Coronary artery (tissue), 2 donors: ENCODE data around the gene SHROOM3.
A peak's percentile ranks its signal among the peaks of the same experiment; 100 is the strongest.

Source experiments
- DNase-seq: peaks from one replicate; pipeline ENCODE4 v3.0.0-alpha.2; 2017; ENCODE audit warnings: low spot score
- H3K27ac ChIP-seq, 2 donors: fragments of 200-600 bp; sonication (generic); one replicate each; pipeline ENCODE4 v1.5.1; 2016 to 2019
- H3K4me3 ChIP-seq: fragments of 200-600 bp; sonication (generic); 2 replicates; pipeline ENCODE4 v1.5.1; 2016; ENCODE audit warnings: mild to moderate bottlenecking, moderate library complexity
- TF ChIP-seq, protein P1 (sequence below): fragments of 200-600 bp; sonication (generic); IDR thresholded peaks from one replicate; pipeline ENCODE4 v1.5.1; 2019; ENCODE audit warnings: antibody characterized with exemption

Gene SHROOM3

DNA sequence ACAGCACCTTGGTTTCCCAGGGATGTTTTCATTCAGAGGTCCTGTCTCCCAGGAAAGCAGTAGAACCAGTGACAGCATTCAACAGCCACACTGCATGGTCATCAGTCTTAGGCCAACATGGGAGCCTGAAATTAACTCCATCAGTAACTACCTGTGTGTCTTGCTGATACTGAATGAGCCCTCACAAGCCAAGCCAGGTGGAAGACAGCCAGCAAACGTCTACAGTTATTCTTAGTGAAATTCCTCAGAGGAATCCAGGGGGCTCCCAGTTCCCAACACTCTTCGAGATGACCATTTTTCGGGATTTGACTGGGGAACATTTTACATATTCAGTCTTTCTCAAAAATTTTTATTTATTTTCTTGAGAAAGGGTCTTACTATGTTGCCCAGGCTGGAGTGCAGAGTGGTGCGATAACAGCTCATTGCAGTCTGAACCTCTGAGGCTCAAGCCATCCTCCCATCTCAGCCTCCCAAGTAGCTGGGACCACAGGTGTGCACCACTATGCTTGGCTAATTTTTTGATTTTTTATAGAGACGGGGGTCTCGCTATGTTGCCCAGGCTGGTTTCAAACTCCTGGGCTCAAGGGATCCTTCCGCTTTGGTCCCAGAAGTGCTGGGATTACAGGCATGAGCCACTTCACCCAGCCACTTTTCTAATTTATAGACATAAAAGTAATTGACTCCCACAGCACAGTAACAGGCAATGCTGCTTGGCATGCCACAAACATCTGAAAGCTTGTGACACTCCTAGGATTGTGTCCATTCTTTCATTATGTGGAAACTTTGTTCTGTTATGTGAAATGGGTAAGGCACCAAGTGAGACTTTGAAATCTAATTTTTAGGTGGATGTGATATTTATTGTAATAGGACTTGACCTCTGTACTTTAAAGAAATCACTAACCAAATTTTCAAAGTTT is 346.0 kb downstream of the SHROOM3 start:
- Histone ChIP-seq H3K27ac (no peak overlapping the region), H3K4me3 (no peak overlapping the region)
- TF ChIP-seq, protein P1, sequence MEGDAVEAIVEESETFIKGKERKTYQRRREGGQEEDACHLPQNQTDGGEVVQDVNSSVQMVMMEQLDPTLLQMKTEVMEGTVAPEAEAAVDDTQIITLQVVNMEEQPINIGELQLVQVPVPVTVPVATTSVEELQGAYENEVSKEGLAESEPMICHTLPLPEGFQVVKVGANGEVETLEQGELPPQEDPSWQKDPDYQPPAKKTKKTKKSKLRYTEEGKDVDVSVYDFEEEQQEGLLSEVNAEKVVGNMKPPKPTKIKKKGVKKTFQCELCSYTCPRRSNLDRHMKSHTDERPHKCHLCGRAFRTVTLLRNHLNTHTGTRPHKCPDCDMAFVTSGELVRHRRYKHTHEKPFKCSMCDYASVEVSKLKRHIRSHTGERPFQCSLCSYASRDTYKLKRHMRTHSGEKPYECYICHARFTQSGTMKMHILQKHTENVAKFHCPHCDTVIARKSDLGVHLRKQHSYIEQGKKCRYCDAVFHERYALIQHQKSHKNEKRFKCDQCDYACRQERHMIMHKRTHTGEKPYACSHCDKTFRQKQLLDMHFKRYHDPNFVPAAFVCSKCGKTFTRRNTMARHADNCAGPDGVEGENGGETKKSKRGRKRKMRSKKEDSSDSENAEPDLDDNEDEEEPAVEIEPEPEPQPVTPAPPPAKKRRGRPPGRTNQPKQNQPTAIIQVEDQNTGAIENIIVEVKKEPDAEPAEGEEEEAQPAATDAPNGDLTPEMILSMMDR, result no peak
- no peak for DNase-seq

DNA sequence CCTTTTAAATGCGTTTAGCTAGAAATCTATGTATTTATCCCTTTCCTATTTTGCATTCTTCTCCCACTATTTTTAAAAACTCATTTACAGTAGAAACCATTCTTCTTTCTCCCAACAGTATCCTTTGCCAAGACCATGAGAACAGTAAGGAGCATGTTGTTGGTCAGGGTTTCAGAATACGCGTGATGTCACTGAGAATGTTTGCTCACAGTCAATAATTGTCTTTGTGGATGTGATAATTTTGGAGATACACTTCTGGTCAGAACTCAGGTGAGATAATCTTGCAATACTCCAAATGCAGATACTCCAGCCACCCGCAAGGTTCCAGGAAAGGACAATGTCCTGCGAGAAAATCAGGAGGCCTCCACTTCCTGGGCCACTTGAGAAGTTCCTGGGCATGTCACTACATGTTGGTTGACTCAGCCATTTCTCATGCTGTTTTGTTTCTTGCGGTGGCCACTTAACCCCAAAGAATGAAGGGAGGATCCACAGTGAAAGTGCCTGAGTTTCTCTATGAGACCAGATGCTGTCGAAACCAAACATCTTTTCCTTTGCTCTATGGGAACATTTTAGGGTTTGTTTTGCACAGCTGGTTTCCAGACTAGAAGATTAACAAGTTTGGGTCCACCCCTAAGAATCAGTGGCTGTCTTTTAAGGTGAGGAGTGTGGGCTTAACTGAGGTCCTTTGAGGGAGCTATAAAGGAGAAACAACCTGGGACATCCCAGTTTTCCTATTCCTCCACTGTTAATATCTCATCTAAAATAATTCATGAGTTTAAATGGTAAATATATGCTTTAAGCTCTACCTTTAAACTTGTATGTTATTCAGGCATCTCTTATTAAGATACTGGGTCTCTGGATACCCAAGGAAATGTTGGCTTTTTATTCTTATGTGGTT is 346.9 kb downstream of the SHROOM3 start:
- H3K27ac ChIP-seq, result peak overlapping the region in 1 of 2 donors; percentile 2
- TF ChIP-seq, protein P1, result no peak
- H3K4me3 ChIP-seq, result no peak overlapping the region
- no peak for DNase-seq

DNA sequence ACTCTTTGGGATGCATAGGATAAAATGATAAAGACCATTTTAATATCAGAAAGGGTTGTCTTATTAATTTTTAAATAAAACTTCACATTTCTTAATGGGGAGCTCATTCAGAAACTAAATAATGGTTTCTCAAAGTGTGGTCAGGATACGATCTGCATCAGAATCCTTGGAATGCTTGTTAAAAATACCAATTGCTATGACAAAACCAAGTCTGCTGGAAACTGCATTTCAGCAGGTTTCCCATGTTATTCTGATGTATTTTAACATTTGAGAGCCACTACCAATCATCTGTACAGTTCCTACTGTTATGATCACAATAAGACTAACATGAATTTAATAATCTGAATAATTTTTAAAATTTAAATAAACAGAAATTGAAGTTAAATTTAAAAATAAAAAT is 347.8 kb downstream of the SHROOM3 start:
- Histone ChIP-seq H3K27ac (no peak overlapping the region), H3K4me3 (no peak overlapping the region)
- no peak for DNase-seq
- TF ChIP-seq, protein P1, result no peak

DNA sequence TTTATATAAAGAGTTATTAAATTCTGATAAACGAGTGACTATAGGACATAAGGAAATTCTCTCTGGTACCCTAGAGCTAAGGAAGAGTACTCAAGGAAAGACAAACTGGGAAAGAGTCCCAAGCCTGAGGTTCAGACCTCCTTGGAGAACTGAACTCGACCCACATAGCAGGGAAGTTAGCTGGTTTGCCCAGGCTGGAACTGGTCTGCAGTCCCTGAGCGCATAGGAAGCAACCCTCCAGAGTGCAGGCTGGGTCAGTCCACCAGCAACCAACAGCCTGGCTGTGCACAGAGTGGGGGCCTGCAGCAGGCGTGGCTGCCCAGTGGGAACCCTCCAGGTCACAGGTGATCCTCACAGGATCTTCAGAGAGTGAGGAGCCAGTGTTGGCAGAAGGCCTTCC is 348.8 kb downstream of the SHROOM3 start:
- DNase-seq, result no peak
- Histone ChIP-seq H3K4me3 (no peak overlapping the region), H3K27ac (no peak overlapping the region)
- TF ChIP-seq, protein P1, result no peak

DNA sequence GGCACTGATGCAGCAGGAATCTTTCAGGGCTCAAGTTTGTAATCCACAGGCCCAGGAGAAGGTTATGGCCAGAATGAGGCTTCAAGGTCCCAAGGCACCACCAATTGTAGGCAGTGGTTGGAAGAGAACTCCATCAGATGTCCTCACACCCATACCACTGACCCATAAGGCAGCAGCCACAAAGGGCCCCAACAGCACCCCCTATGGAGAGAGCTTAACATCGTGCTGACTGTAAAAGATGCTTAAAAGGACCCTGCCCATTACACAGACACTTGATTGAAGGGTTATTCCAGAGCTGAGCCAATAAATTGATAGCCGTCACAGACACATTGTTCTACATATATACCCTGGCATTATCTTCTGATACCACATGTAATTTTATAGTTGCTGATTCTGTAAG is 349.2 kb downstream of the SHROOM3 start:
- H3K27ac ChIP-seq, result no peak overlapping the region
- H3K4me3 ChIP-seq, result no peak overlapping the region
- no peak for DNase-seq
- TF ChIP-seq, protein P1, result no peak

DNA sequence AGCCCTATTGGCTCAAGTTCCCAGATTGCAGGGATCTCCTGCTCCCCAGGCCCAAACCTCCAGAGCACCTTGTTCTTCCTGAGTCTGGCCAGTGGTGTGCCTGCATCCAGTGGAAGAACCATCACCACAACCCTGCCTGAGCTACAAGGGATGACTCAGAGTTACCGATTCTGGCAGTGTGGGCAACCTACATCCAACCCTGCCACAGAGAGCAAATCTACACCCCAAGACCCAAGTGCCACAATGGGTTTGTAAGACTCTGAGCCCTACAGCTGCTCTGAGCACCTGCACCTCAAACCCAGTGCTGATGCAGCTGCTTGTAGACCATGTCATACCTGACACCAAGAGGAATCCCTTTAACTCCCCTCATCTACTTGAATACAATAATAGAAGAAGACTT is 352.9 kb downstream of the SHROOM3 start:
- no peak overlapping the region for H3K4me3 ChIP-seq
- TF ChIP-seq, protein P1, result no peak
- no peak for DNase-seq
- no peak overlapping the region for H3K27ac ChIP-seq
